Measurements from ENCODE around the gene CAMK2N2. TPM values are rescaled to one million over a fixed set of nuclear protein-coding genes. Genes with fewer than 3 reads are reported as not detected.
"Not testable (repeated sequence)": the region's sequence is repeated elsewhere in the genome, so short reads cannot be mapped to it uniquely, and the experiment has no call there.

Gene CAMK2N2
- total RNA-seq, 1 experiment from 2014 or later = 0.13 TPM

DNA sequence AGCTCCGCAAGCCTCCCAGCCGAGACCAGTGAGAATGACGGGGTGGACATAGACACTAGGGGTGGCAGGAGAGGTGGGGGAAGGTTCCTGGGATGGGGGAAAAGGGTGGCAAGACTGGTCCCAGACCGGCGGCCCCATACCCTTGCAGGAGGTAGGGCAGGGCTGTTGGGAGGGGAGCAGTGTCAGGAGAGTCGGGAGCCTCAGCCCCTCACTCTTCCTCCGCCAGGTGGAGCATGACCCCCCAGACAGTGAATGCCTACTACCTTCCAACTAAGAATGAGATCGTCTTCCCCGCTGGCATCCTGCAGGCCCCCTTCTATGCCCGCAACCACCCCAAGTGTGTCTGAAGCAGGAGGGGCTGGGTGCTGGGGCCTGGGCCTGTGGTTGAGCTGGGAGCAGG lies 29.0 kb upstream of the CAMK2N2 start:
- no peaks in the 10 kb centered on the region for H3K4me1 ChIP-seq (replicated peaks)
- DNase-seq (ENCODE audit: low read depth in 1 of 2, low spot score in 2 of 2) = no peak
- no peaks in the 10 kb centered on the region for H3K36me3 ChIP-seq
- no peak overlapping the region for H3K27ac ChIP-seq
- H3K4me3 ChIP-seq = no peak overlapping the region
- H3K9me3 ChIP-seq (replicated peaks) = no peaks in the 10 kb centered on the region
- 0 out of 2 replicates have a peak, but pooled peaks cover 3% of the 10 kb centered on the region for H3K27me3 ChIP-seq (replicated peaks)

DNA sequence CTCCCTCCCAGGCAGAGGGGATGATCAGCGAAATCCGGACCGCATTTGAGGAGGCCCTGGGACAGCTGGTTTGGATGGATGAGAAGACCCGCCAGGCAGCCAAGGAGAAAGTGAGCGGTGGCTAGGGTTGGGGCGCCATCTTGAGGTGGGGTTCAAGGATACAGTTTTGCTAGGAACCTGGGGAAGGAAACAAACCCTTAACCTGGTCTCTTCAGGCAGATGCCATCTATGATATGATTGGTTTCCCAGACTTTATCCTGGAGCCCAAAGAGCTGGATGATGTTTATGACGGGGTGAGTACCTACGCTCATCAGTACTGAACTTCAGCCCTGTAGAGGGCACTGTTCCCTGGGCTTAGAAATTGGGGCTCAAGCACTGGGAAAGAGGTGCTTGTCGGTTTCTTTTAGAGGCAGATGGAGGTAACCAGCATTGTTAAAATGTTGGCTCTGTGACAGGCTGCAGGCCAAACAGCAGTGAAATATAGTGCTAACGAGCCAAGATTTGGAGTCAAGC lies 28.1 kb upstream of the CAMK2N2 start:
- Histone ChIP-seq H3K27ac (no peak overlapping the region), H3K4me1 (replicated peaks) (no peaks in the 10 kb centered on the region), H3K4me3 (no peak overlapping the region), H3K27me3 (replicated peaks) (0 out of 2 replicates have a peak, but pooled peaks cover 3% of the 10 kb centered on the region), H3K36me3 (no peaks in the 10 kb centered on the region), H3K9me3 (replicated peaks) (no peaks in the 10 kb centered on the region)
- peak; percentile 30 to 58 for DNase-seq (ENCODE audit: low read depth in 1 of 2, low spot score in 2 of 2)

DNA sequence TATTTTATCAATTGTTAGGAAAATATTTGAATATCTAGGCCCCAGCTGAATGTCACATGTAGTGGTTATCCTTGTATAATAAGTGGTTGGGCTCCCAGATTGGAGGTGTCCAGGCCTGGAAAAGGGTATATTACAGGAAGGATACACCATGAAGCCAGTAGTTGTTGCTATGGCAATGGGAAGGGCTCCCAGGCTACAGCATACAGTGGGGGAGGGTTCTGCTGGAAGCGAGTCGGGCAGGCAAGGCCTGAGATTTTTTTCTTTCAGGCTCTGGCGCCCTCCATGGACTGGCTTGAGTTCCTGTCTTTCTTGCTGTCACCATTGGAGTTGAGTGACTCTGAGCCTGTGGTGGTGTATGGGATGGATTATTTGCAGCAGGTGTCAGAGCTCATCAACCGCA lies 23.3 kb upstream of the CAMK2N2 start:
- H3K27me3 ChIP-seq (replicated peaks) = 0 out of 2 replicates have a peak, but pooled peaks cover 7% of the 10 kb centered on the region
- no peaks in the 10 kb centered on the region for H3K36me3 ChIP-seq
- DNase-seq (ENCODE audit: low read depth in 1 of 2, low spot score in 2 of 2) = no peak
- no peak overlapping the region for H3K4me3 ChIP-seq
- H3K4me1 ChIP-seq (replicated peaks) = no peaks in the 10 kb centered on the region
- H3K9me3 ChIP-seq (replicated peaks) = no peaks in the 10 kb centered on the region
- H3K27ac ChIP-seq = no peak overlapping the region

DNA sequence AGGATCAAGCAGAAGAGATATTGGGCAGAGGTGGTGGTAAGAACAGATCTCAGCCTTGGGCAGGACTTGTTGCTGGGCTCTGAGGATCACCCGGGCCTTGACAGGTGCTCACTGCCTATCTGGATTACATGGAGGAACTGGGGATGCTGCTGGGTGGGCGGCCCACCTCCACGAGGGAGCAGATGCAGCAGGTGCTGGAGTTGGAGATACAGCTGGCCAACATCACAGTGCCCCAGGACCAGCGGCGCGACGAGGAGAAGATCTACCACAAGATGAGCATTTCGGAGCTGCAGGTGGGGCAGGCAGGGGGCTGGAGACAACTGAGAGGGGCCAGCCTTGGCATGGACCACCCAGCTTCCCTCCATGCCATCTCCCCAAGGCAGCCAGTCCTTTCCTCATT lies 22.3 kb upstream of the CAMK2N2 start:
- no peaks in the 10 kb centered on the region for H3K9me3 ChIP-seq (replicated peaks)
- H3K4me1 ChIP-seq (replicated peaks) = no peaks in the 10 kb centered on the region
- DNase-seq (ENCODE audit: low read depth in 1 of 2, low spot score in 2 of 2) = no peak
- no peaks in the 10 kb centered on the region for H3K36me3 ChIP-seq
- no peak overlapping the region for H3K27ac ChIP-seq
- no peak overlapping the region for H3K4me3 ChIP-seq
- peaks cover 6% of the 10 kb centered on the region; the same call in 1 of the 2 replicates for H3K27me3 ChIP-seq (replicated peaks)

DNA sequence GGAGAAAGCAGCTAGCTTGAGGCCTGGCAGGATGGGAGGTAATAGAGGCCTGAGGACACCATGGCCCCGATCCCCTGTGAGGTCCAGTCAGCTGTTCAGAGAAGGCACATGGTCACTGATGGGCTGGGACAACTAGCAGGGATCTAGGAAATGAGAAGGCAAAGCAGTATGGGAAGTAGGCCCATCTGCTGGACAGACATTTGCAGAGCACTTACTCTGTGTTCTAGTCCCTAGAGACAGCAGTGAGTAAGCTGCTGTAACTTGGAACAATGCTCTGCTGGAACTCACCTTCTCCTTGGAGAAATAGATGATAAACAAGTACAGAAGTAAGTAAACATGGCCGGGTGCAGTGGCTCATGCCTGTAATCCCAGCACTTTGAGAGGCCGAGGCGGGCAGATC lies 21.6 kb upstream of the CAMK2N2 start:
- DNase-seq (ENCODE audit: low read depth in 1 of 2, low spot score in 2 of 2) = no peak
- peaks cover 6% of the 10 kb centered on the region for H3K27me3 ChIP-seq (replicated peaks)
- H3K4me1 ChIP-seq (replicated peaks) = no peaks in the 10 kb centered on the region
- H3K36me3 ChIP-seq = no peaks in the 10 kb centered on the region
- no peak overlapping the region for H3K4me3 ChIP-seq
- no peak overlapping the region for H3K27ac ChIP-seq
- no peaks in the 10 kb centered on the region for H3K9me3 ChIP-seq (replicated peaks)

DNA sequence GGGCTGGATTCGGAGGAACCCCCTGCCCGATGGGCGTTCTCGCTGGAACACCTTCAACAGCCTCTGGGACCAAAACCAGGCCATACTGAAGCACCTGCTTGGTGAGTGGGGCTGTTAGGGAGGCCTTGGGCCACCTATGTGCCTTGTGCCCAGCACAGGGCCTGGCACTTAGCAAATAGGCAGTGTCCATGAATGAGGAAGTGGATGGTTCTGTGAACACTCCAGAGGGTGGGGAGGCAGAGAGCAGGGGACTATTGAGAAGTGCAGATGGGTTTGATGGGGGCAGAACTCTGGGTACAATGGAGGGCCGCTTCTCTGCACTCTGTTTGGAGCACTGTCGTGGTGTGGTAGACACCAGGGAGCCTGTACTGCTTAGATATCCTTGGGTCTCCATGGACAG lies 16.0 kb upstream of the CAMK2N2 start:
- H3K4me1 ChIP-seq (replicated peaks) = no peaks in the 10 kb centered on the region
- no peak overlapping the region for H3K27ac ChIP-seq
- no peak overlapping the region for H3K4me3 ChIP-seq
- H3K27me3 ChIP-seq (replicated peaks) = peaks cover 32% of the 10 kb centered on the region
- no peak for DNase-seq (ENCODE audit: low read depth in 1 of 2, low spot score in 2 of 2)
- H3K36me3 ChIP-seq = no peaks in the 10 kb centered on the region
- H3K9me3 ChIP-seq (replicated peaks) = no peaks in the 10 kb centered on the region

DNA sequence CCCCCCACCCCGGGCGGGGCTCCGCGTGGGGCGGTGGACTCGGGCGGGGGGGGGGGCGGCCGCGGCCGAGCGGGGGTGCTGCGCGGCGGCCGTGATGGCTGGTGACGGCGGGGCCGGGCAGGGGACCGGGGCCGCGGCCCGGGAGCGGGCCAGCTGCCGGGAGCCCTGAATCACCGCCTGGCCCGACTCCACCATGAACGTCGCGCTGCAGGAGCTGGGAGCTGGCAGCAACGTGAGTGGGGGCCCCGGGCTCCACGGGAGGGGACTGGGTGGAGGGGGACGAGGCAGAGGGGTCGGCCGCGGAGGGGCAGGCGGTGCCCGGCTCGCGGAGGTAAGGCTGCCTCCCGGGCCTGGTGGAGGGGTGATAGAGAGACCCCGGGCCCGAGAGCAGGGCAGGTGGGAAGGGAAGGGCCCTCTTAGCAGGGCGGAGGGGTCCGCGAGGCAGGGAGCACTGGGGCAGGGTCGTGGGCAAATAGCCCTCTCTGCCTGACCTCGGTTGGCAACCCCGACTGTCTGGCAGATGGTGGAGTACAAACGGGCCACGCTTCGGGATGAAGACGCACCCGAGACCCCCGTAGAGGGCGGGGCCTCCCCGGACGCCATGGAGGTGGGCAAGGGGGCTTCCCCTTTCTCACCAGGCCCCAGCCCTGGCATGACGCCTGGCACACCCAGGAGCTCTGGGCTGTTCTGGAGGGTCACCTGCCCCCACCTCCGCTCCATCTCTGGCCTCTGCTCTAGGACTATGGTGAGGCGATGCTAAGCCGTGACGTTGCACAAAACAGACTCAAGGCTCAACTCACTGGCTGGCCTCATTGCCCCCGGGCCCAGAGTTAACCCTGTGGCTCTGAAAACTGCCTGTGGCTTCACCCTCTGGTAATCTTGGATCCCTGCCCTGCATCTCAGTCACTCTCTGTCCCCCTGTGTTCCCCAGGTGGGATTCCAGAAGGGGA lies 14.9 kb upstream of the CAMK2N2 start, which contains the start of gene ECE2:
TSS of gene ECE2 (plus strand) at position 62 of the 950 bp plus-strand sequence. CDS start at position 194, 132 bp downstream.
- H3K27me3 ChIP-seq (replicated peaks) = peaks cover 32% of the 10 kb centered on the region
- no peaks in the 10 kb centered on the region for H3K9me3 ChIP-seq (replicated peaks)
- H3K27ac ChIP-seq = no peak within 1 kb of the TSS
- H3K36me3 ChIP-seq = no peaks in the 10 kb centered on the region
- no peaks in the 10 kb centered on the region for H3K4me1 ChIP-seq (replicated peaks)
- DNase-seq (ENCODE audit: low read depth in 1 of 2, low spot score in 2 of 2) = no peak
- H3K4me3 ChIP-seq = no peak within 1 kb of the TSS

DNA sequence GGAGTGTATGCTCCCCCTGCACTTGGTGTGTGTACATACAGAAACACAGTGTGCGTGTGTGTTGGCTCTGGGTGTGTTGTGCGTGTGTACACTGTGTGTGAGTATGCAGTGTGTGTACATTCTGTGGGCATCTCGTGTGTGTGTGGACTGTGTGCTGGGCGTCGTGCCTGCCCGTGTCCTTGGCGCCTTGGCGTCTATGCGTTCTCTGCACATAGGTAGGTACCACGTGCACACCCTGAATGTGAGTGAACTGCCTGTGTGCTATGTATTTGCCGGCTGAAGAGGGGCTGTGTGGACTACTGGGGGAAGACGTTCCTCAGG lies 14.0 kb upstream of the CAMK2N2 start:
- H3K27me3 ChIP-seq (replicated peaks) = peaks cover 32% of the 10 kb centered on the region
- no peaks in the 10 kb centered on the region for H3K4me1 ChIP-seq (replicated peaks)
- no peak for DNase-seq (ENCODE audit: low read depth in 1 of 2, low spot score in 2 of 2)
- H3K4me3 ChIP-seq = no peak overlapping the region
- no peaks in the 10 kb centered on the region for H3K9me3 ChIP-seq (replicated peaks)
- H3K27ac ChIP-seq = no peak overlapping the region
- no peaks in the 10 kb centered on the region for H3K36me3 ChIP-seq

DNA sequence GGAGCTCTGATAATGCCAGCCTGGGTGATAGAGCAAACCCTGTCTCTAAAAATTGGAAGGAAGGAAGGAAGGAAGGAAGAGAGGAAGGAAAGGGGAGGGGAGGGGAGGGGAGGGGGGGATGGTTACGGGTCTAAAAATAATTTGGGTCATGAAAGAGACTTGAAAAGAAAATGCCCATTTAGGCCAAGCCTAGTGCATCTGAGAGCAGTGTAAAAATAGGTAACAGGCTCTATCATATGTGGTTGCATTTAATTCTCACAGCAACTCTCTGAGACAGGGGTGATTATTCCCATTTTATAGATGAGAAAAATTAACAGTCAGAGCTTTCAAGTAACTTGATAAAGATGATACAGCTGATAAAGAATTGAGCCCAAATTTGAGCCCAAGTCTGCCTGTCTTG lies 10.9 kb upstream of the CAMK2N2 start:
- no peak overlapping the region for H3K27ac ChIP-seq
- no peaks in the 10 kb centered on the region for H3K4me1 ChIP-seq (replicated peaks)
- no peak for DNase-seq (ENCODE audit: low read depth in 1 of 2, low spot score in 2 of 2)
- no peaks in the 10 kb centered on the region for H3K9me3 ChIP-seq (replicated peaks)
- H3K4me3 ChIP-seq = no peak overlapping the region
- no peaks in the 10 kb centered on the region for H3K36me3 ChIP-seq
- H3K27me3 ChIP-seq (replicated peaks) = peaks cover 19% of the 10 kb centered on the region

DNA sequence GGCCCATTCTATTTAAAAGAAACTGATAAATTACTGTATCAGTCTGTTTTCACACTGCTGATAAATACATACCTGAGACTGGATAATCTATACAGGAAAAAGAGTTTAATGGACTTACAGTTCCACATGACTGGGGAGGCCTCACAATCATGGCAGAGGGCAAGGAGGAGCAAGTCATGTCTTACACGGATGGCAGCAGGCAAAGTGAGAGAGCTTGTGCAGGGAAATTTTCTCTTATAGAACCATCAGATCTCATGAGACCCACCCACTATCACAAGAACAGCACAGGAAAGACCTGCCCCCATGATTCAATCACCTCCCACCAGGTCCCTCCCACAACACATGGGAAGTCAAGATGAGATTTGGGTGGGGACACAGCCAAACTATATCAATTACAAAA lies 5.9 kb upstream of the CAMK2N2 start:
- H3K27ac ChIP-seq; H3K4me1 ChIP-seq (replicated peaks); H3K36me3 ChIP-seq; H3K4me3 ChIP-seq; H3K9me3 ChIP-seq (replicated peaks); DNase-seq (ENCODE audit: low read depth in 1 of 2, low spot score in 2 of 2): not testable (repeated sequence)
- peaks cover 10% of the 10 kb centered on the region for H3K27me3 ChIP-seq (replicated peaks)

DNA sequence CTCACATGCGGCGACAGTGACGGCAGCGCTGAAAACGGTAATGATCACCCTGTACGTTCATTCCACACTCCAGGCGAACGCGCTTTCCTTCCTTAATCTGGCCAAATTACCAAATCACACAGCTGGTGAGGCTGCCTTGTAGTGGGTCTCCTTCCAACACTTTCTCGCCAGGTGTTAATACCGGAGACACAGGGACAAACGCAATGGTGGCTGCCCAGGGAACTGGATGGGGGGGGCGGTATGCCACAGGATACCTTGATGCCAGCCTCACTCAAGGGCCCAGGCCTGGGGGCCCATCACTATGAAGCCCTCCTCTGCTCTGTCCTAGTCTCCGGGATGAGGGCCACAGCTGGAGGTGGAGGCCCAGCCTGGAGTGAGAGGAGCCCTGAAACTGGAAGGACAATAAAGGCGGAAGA lies 1.4 kb upstream of the CAMK2N2 start:
- Histone ChIP-seq H3K4me3 (no peak overlapping the region), H3K36me3 (no peaks in the 10 kb centered on the region), H3K4me1 (replicated peaks) (peaks cover 21% of the 10 kb centered on the region), H3K27ac (no peak overlapping the region), H3K27me3 (replicated peaks) (peaks cover 39% of the 10 kb centered on the region), H3K9me3 (replicated peaks) (0 out of 2 replicates have a peak, but pooled peaks cover 2% of the 10 kb centered on the region)
- DNase-seq (ENCODE audit: low read depth in 1 of 2, low spot score in 2 of 2) = no peak

DNA sequence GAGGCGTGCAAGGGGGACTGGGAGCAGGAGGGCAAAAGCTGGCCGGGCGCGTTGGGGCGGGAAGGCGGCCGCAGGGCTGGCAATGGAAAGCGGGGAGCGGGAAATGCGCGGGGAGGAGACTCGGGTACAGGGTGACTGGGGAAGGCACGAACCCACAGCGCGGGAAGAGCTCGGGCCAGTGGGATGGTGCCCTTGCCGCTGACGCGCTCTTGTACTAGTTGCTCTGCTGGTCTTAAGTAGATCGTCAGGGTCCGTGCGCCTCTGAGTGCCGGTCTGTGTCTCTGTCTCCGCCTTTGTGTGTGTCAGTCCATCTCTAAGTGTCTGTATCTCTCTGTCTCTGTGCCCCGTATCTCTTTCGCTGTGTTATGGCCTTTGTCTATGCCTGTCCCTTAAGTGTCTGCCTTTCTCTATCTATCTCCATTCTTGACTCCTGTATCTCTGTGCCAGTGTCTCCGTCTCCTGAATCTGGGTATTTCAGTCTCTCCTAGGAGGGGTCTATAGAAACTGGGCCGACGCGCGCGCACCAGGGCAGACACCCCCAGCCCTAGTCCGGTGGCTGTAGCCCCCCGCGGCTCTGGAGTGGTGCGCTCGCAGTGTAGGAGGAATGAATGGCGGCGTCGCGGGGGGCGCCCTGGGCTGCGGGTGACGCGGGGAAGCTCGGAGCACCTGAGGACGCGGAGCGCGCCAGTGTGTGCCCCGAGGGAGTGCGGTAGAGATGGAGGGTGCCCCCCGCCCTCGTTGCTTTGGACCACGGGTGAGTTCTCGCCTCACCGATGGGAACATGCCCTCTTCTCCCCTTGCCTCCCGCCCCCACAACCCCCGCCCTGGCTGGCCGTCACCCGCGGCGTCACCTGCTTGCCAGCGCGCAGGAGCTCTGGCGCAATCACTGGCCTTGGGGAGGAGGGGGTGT lies 756 bp upstream of the CAMK2N2 start:
- H3K9me3 ChIP-seq (replicated peaks) = 0 out of 2 replicates have a peak, but pooled peaks cover 2% of the 10 kb centered on the region
- no peaks in the 10 kb centered on the region for H3K36me3 ChIP-seq
- H3K4me3 ChIP-seq = peak overlapping the region; percentile 20
- H3K27me3 ChIP-seq (replicated peaks) = peaks cover 39% of the 10 kb centered on the region
- H3K4me1 ChIP-seq (replicated peaks) = peaks cover 21% of the 10 kb centered on the region
- H3K27ac ChIP-seq = no peak overlapping the region
- DNase-seq (ENCODE audit: low read depth in 1 of 2, low spot score in 2 of 2) = peak in 1 of 2 experiments; percentile 28

DNA sequence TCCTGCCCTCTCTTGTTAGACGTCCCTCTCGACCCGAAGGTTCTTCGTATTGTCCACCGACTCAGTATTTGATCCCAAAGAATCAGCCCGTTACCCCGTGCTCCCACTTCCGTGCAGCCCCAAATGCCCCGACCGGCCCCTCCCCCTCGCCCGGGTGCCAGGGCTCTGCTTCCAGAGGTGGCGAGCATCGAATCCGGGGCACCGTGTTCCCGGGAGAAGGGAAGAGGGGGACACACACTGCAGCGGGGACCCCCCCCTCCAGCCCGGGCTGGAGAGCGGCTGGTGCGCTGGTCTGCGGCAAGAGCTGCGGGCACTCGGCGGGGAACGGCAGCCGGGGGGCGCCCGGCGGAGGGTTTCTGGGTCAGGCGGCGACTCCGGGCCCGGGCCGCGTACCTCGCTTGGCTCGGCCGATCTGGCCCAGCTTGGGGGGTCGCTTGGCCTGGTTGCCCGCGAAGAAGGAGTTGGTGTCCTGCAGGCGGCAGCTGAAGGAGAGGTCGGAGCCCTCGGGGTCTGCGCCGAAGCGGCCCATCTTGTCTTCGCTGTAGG lies 556 bp downstream of the CAMK2N2 start:
- Histone ChIP-seq H3K36me3 (no peaks in the 10 kb centered on the region), H3K4me1 (replicated peaks) (peaks cover 21% of the 10 kb centered on the region), H3K27ac (no peak overlapping the region), H3K27me3 (replicated peaks) (peaks cover 39% of the 10 kb centered on the region), H3K4me3 (peak overlapping the region; percentile 31), H3K9me3 (replicated peaks) (0 out of 2 replicates have a peak, but pooled peaks cover 2% of the 10 kb centered on the region)
- no peak for DNase-seq (ENCODE audit: low read depth in 1 of 2, low spot score in 2 of 2)

Data from SJSA1 (cell line).